SH-SY5Y (cell line): Measurements from ENCODE around the gene TVP23A.

ENCODE experiments used
- GATA2 ChIP-seq: IDR thresholded peaks from 2 replicates; pipeline ENCODE4 v1.6.1; 2011; ENCODE audit warnings: mild to moderate bottlenecking, low read depth, low read length
- GATA3 ChIP-seq: IDR thresholded peaks from 2 replicates; pipeline ENCODE4 v1.6.1; 2011; ENCODE audit warnings: low read depth, mild to moderate bottlenecking, low read length, moderate library complexity

GRCh38 chr16:10847176-10847575 is 28.6 kb upstream of the TVP23A start:
- no peak for TF ChIP-seq GATA2
- no peak for TF ChIP-seq GATA3
